IMR-90 (cell line): ENCODE measurements around the gene RTN4RL2. TPM values are rescaled to one million over a fixed set of nuclear protein-coding genes. Genes with fewer than 3 reads are reported as not detected.

Source experiments
- ATAC-seq: fragments of 200-7000 bp; cut with Tn5 transposase; 2 replicates; pipeline ENCODE4 v1.9.1; 2020; ENCODE audit warnings: low read depth, mild to moderate bottlenecking, moderate library complexity
- BruUV-seq: library from RNA; stranded (reverse); fragments of 400-500 nt; replicated peaks from 2 replicates; lab custom pipeline; 2021; lab: Mats Ljungman, UMichigan
- CTCF ChIA-PET: fragments of 300-600 bp; formaldehyde crosslinking; extraction: SDS; loops from one replicate; lab custom pipeline; 2021; ENCODE audit warnings: antibody characterized with exemption; lab: Yijun Ruan, JAX
- POLR2A ChIA-PET: fragments of 300-600 bp; sonication (Branson Sonifier 250); formaldehyde crosslinking; loops from one replicate; lab custom pipeline; 2022; ENCODE audit warnings: antibody characterized with exemption; ENCODE audit not compliant: unreplicated experiment; lab: Charles Lee
- DNase-seq: peaks from one replicate; pipeline ENCODE4 v3.0.0; 2013
- H2AFZ ChIP-seq: replicated peaks from 2 replicates; pipeline ENCODE3; 2013; ENCODE audit warnings: low read length, mild to moderate bottlenecking; ENCODE audit not compliant: poor library complexity
- H2AK5ac ChIP-seq: 2 replicates; pipeline ENCODE4 v1.6.1; 2013; ENCODE audit warnings: low read depth, low read length, inconsistent platforms
- H2AK9ac ChIP-seq: replicated peaks from 2 replicates; pipeline ENCODE3; 2013; ENCODE audit warnings: mild to moderate bottlenecking, low read depth, low read length, moderate library complexity; ENCODE audit not compliant: poor library complexity
- H2BK120ac ChIP-seq: 2 replicates; pipeline ENCODE4 v1.6.1; 2013; ENCODE audit warnings: low read depth, low read length, inconsistent platforms
- H2BK15ac ChIP-seq: 3 replicates; pipeline ENCODE4 v1.6.1; 2013; ENCODE audit warnings: low read depth, low read length, inconsistent platforms
- H2BK20ac ChIP-seq: 2 replicates; pipeline ENCODE4 v1.6.1; 2013; ENCODE audit warnings: low read depth, mild to moderate bottlenecking, inconsistent platforms, low read length, moderate library complexity
- H2BK5ac ChIP-seq: 2 replicates; pipeline ENCODE4 v1.6.1; 2013; ENCODE audit warnings: mild to moderate bottlenecking, low read depth, low read length, inconsistent platforms; ENCODE audit not compliant: poor library complexity, severe bottlenecking
- H3K14ac ChIP-seq: replicated peaks from 2 replicates; pipeline ENCODE4 v1.6.1; 2013; ENCODE audit warnings: low read depth, low read length, inconsistent platforms
- H3K18ac ChIP-seq: 2 replicates; pipeline ENCODE4 v1.6.1; 2013; ENCODE audit warnings: low read depth, low read length, control low read depth
- H3K23ac ChIP-seq: 2 replicates; pipeline ENCODE4 v1.6.1; 2013; ENCODE audit warnings: low read depth, low read length, inconsistent platforms
- H3K27ac ChIP-seq: 2 replicates; pipeline ENCODE4 v1.5.1; 2013; ENCODE audit warnings: mild to moderate bottlenecking, control low read depth, low read length; ENCODE audit not compliant: insufficient read depth
- H3K27me3 ChIP-seq: 2 replicates; pipeline ENCODE4 v1.6.1; 2013; ENCODE audit warnings: low read length; ENCODE audit not compliant: control insufficient read depth, insufficient read depth
- H3K36me3 ChIP-seq: 2 replicates; pipeline ENCODE4 v1.6.1; 2013; ENCODE audit warnings: low read length, mixed read lengths; ENCODE audit not compliant: control insufficient read depth, insufficient read depth
- H3K4ac ChIP-seq: 2 replicates; pipeline ENCODE4 v1.6.1; 2013; ENCODE audit warnings: low read depth, low read length, inconsistent platforms
- H3K4me1 ChIP-seq: 2 replicates; pipeline ENCODE4 v1.6.1; 2013; ENCODE audit warnings: low read length, mixed read lengths; ENCODE audit not compliant: control insufficient read depth, insufficient read depth
- H3K4me2 ChIP-seq: 2 replicates; pipeline ENCODE4 v1.6.1; 2013; ENCODE audit warnings: low read depth, mild to moderate bottlenecking, control low read depth, low read length, moderate library complexity
- H3K4me3 ChIP-seq: 2 replicates; pipeline ENCODE4 v1.5.1; 2013; ENCODE audit warnings: low read depth, mild to moderate bottlenecking, control low read depth, low read length, moderate library complexity; ENCODE audit not compliant: insufficient read depth
- H3K56ac ChIP-seq: 2 replicates; pipeline ENCODE4 v1.6.1; 2013; ENCODE audit warnings: low read length, inconsistent platforms; ENCODE audit not compliant: insufficient read depth; ENCODE audit errors: extremely low read depth
- H3K79me1 ChIP-seq, 2 experiments: 2 replicates each; pipeline ENCODE4 v1.6.1; 2013; ENCODE audit warnings: low read length in 2 of 2, inconsistent platforms in 1 of 2, low read depth in 1 of 2
- H3K9ac ChIP-seq: 2 replicates; pipeline ENCODE4 v1.6.1; 2013; ENCODE audit warnings: low read depth, low read length, control low read depth
- H3K9me1 ChIP-seq: 2 replicates; pipeline ENCODE4 v1.6.1; 2013; ENCODE audit warnings: low read length, inconsistent platforms; ENCODE audit not compliant: insufficient read depth
- H3K9me3 ChIP-seq: 2 replicates; pipeline ENCODE4 v1.6.1; 2013; ENCODE audit warnings: low read length; ENCODE audit not compliant: control insufficient read depth, insufficient read depth
- H4K20me1 ChIP-seq: 2 replicates; pipeline ENCODE4 v1.6.1; 2013; ENCODE audit warnings: low read length, inconsistent platforms; ENCODE audit not compliant: insufficient read depth
- H4K5ac ChIP-seq: 2 replicates; pipeline ENCODE4 v1.6.1; 2013; ENCODE audit warnings: mild to moderate bottlenecking, low read depth, low read length, control low read depth
- H4K8ac ChIP-seq, 2 experiments: 2 replicates each; pipeline ENCODE4 v1.6.1; 2013; ENCODE audit warnings: low read depth in 2 of 2, low read length in 2 of 2, control low read depth in 1 of 2, inconsistent platforms in 1 of 2
- H4K91ac ChIP-seq: 2 replicates; pipeline ENCODE4 v1.6.1; 2013; ENCODE audit warnings: low read depth, low read length, inconsistent platforms; ENCODE audit not compliant: insufficient read depth
- CTCF ChIP-seq: conservative IDR thresholded peaks from 2 replicates; pipeline ENCODE4 v1.5.1; 2012; ENCODE audit warnings: mild to moderate bottlenecking, low read depth, low read length, improper control_type of control experiment
- FOS ChIP-seq: fragments of 150-350 bp; IDR thresholded peaks from 2 replicates; pipeline ENCODE4 v1.6.1; 2016; ENCODE audit warnings: low read depth, low read length
- WGBS, 2 experiments: methylation state at CpG; one replicate each; pipeline versions ENCODE4 v1.1.5 to v1.1.7; 2013; ENCODE audit warnings: missing lambda C conversion rate in 2 of 2; ENCODE audit not compliant: insufficient read length in 1 of 2; ENCODE audit errors: extremely low coverage in 2 of 2; 5-methylcytosine and 5-hydroxymethylcytosine counted together
- dilution Hi-C: fragments of 300-500 bp; cut with HindIII; formaldehyde crosslinking; loops from one replicate; pipeline ENCODE4 v1.14.3; 2018; ENCODE audit warnings: low sequenced_read_pairs; ENCODE audit not compliant: unreplicated experiment
- in situ Hi-C: fragments of 300-500 bp; cut with MboI; formaldehyde crosslinking; loops from 3 replicates; pipeline ENCODE4 v1.14.3; 2019; ENCODE audit warnings: low sequenced_read_pairs, inconsistent platforms, mixed read lengths
- intact Hi-C: fragments of 100-400 bp; cut with micrococcal nuclease; formaldehyde crosslinking; loops from 2 replicates; pipeline ENCODE4 v1.10.0; 2022
- polyA plus RNA-seq, 3 experiments: library from polyadenylated mRNA; depleted of rRNA; stranded (reverse); fragments of >200 nt; gene quantifications; 2 replicates each; pipeline ENCODE4 v1.2.3, GENCODE V29; 2012; ENCODE audit warnings: low replicate concordance in 1 of 3
- total RNA-seq: library from RNA; depleted of rRNA; stranded (reverse); fragments of >200 nt; gene quantifications from 2 replicates; pipeline ENCODE4 v1.2.3, GENCODE V29; 2012

Gene RTN4RL2
- total and polyA plus RNA-seq, 2 of the 4 experiments (the other 2 are of a cell fraction) = 1.5 TPM; not detected in 1

- ChIA-PET POLR2A (no interaction called here), CTCF (no interaction called here)
- H2BK20ac ChIP-seq = no peak overlapping the region
- no peak overlapping the region for H3K9ac ChIP-seq
- no peak overlapping the region for H4K5ac ChIP-seq
- no peaks in the 10 kb centered on the region for H3K9me3 ChIP-seq
- H4K91ac ChIP-seq = no peak overlapping the region
- no peaks in the 10 kb centered on the region for H4K20me1 ChIP-seq
- no peaks in the 10 kb centered on the region for H3K27me3 ChIP-seq
- no peak overlapping the region for H3K27ac ChIP-seq
- no peak overlapping the region for H2AFZ ChIP-seq
- ATAC-seq (no peak), DNase-seq (no peak)
- H3K79me1 ChIP-seq = no peaks in the 10 kb centered on the region
- dilution Hi-C loops = no loop called here
- no peak overlapping the region for H3K18ac ChIP-seq
- no peak overlapping the region for H2AK9ac ChIP-seq
- H3K4me2 ChIP-seq = no peak overlapping the region
- H3K4ac ChIP-seq = no peak overlapping the region
- H2BK120ac ChIP-seq = no peak overlapping the region
- H3K4me3 ChIP-seq = no peak overlapping the region
- no TSS peak for BruUV-seq
- intact Hi-C loops = no loop called here
- no peak overlapping the region for H3K56ac ChIP-seq
- H3K4me1 ChIP-seq = no peaks in the 10 kb centered on the region
- in situ Hi-C loops = no loop called here
- no peak overlapping the region for H2BK15ac ChIP-seq
- H2BK5ac ChIP-seq = no peak overlapping the region
- no peak overlapping the region for H2AK5ac ChIP-seq
- no peak overlapping the region for H3K14ac ChIP-seq
- no peaks in the 10 kb centered on the region; the same call in 1 of the 2 replicates for H3K9me1 ChIP-seq
- no peak overlapping the region for H3K23ac ChIP-seq
- peaks cover 28% of the 10 kb centered on the region for H3K36me3 ChIP-seq
- TF ChIP-seq CTCF = no peak
- TF ChIP-seq FOS = no peak
- no peak overlapping the region for H4K8ac ChIP-seq
- no CpG with 5 or more reads among the region's 3 CpGs for WGBS, 2 experiments
Observed at GRCh38 chr11:57416436-57416835, 43.9 kb upstream of the RTN4RL2 start.
